HG02610 (cell line): ENCODE results near the gene PARD6A.
"Not testable (repeated sequence)": the region's sequence is repeated elsewhere in the genome, so short reads cannot be mapped to it uniquely, and the experiment has no call there.

Source experiments
- ATAC-seq: cut with Tn5 transposase; IDR thresholded peaks from one replicate; pipeline ENCODE4 v1.9.1; 2021; ENCODE audit warnings: mild to moderate bottlenecking, moderate library complexity; ENCODE audit not compliant: unreplicated experiment

PARD6A gene

DNA sequence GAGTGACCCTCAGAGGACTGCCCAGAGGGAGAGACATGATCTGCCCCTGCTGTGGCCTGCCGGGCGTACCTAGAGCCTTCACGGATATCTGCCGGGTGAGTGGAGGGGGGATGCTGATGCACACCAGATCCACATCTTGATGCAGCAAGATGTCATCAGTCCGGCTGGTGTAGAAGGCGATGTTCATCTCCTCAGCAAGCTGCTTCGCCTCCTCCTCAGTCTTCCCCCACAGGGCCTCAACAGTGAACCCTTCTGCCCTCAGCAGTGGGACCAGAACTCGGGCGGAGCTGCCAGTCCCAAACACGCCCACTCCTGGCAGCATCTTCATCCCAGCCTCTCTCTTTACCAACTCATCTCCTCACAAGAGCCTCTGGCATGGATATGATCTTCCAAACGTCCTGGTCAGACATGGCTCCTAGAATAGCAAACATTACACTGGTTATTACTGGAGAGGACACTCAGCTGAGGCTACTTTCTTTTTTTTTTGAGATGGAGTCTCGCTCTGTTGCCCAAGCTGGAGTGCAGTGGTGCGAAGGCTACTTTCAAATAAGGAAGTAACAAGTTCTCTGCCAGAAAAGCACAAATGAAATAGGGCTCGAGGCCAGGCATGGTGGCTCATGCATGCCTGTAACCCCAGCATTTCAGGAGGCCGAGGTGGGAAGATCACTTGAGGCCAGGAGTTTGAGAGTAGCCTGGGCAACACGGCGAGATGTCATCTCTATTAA, 24.8 kb downstream of the PARD6A start:
- ATAC-seq: no peak

DNA sequence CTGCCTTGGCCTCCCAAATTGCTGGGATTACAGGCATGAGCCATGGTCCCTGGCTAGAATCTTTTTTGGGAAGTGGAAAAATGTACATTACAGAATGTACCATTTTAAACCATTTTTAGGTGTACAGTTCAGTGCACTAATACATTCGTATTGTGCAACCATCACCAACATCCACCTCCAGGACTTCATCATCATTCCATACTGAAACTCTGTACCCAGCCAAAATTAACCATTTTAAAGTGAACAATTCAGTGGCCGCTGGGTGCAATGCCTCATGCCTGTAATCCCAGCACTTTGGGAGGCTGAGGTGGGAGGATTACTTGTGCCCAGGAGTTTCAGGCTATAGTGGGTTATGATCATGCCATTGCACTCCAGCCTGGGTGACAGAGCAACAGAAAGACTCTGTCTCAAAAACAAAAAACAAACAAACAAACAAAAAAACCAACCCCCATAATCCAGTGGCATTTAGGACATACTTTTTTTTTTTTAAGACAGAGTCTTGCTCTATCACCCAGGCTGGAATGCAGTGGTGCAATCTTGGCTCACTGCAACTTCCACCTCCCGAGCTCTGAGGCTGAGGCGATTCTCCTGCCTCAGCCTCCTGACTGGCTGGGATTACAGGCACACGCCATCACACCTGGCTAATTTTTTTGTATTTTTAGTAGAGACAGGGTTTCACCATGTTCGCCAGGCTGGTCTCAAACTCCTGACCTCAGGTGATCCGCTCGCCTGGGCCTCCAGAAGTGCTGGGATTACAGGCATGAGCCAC, 32.9 kb downstream of the PARD6A start:
- not testable (repeated sequence) for ATAC-seq

DNA sequence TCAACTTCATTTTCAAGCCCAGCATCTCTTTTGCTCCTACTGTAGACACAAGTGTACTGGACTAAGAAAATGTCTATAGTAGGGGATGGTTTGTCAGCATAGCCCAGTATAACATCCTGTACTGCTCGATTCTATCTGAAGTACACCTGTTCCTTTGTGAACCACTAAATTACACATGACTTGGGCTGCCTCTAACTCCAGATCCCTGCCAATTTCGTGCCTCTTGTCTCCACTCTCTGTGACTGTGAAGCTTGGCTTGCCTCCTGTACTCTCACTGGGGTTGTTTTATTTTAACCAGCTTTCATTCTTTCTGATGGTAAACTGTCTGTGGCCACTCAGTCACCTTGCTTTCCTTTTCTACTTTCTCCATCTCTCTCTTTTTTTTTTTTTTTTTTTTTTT, 33.9 kb downstream of the PARD6A start:
- no peak for ATAC-seq

DNA sequence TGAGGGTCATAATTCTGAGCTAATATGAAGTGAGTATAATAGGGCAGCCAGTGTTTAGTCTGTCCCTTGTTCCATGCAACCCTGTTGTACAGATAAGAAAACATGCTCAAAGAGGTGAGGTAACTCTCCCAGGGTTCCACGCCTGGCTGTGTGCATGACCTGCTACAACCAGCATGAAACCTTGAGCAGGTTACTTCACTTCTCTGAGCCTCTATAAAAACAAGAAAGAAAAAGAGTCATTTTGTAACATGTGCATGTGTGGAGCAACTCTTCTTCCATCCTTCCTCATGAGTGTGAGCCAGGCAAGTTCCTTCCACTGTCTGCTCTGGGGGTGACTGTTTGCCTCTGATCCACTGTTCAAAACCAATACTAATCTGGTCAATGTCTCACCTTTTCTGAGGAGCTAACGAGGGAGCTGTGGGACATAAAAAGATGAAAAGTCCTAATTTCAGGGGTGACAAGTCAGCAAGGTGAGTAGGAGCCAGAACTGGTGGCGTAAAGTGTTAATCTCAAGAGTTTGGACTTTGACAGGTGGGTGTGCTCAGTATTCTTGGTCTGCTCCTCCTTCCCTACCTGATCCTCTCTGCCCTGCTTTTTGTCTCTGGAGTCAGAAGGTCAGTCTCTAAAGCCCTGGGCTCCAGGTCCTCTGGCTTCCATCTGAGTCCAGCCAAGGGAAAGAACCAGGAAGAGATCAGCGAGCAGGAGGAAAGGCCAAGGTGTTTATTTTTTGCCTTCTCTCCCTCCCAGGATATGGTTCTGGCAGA, 36.8 kb downstream of the PARD6A start:
- no peak for ATAC-seq

DNA sequence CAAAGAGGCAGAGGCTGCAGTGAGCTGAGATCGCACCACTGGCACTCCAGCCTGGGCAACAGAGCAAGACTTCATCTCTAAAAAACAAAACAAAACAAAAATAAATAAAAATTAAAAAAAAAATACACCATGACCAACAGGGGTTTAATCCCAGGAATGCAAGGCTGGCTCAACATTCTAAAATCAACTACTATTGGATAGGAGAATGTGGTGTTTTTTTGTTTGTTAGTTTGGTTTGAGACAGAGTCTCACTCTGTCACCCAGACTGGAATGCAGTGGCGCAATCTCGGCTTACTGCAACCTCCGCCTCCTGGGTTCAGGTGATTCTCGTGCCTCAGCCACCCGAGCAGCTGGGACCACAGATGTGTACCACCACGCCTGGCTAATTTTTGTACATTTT, 38.5 kb downstream of the PARD6A start:
- no peak for ATAC-seq

DNA sequence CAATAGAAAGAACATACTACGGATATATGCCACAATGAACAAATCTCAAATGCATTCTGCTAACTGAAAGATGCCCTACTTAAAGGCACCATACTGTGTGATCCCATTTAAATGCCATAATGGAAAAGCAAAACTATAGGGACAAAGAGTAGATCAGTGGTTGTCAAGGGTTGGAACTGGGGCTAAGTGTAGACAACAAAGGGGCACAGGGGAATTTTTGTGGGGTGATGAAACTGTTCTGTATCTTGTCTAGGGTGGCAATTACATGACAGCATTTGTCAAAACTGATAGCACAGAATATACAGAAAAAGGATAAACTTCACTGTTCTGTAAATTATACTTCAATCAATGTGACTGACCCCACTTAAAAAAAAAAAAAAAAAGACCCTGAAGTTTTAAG, 40.7 kb downstream of the PARD6A start:
- ATAC-seq: no peak

- no peak for ATAC-seq
Observed at GRCh38 chr16:67702130-67702529, 41.4 kb downstream of the PARD6A start.

DNA sequence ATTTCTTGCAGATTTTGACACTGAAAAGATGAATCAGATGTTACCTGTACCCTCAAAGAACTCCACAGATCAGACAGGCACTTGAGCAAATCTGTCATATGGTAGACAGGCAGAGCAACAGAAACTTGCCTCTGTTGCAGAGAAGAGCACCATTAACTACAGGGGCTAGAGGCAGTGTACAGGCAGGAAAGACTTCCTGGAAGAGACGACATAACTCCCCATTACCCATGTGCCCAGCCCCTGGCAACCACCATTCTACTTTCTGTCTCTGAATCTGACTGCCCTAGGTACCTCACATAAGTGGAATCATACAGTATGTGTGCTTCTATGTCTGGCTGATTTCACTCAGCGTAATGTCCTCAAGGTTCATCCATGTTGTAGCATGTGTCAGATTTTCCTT, 42.9 kb downstream of the PARD6A start:
- ATAC-seq: no peak

- ATAC-seq: no peak
Observed at GRCh38 chr16:67704110-67704509, 43.4 kb downstream of the PARD6A start.

- ATAC-seq: no peak
Observed at GRCh38 chr16:67707210-67707609, 46.5 kb downstream of the PARD6A start.

GRCh38 chr16:67707790-67708189, 47.0 kb downstream of the PARD6A start:
- no peak for ATAC-seq

- no peak for ATAC-seq
Observed at GRCh38 chr16:67708368-67708771, 47.6 kb downstream of the PARD6A start.

DNA sequence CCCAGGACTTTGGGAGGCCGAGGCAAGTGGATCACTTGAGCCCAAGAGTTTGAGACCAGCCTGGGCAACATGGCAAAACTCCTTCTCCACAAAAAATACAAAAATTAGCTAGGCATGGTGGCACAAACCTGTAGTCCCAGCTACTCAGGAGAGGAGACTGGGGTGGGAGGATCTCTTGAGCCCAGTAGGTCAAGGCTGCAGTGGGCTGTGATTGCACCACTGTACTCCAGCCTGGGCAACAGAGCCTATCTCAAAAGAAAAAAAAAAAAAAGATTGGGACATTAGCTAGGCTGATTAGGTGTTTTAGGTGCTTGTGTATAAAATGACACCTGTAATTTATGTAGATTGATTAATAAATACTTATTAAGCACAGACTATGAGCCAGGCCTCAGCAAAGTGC, 48.3 kb downstream of the PARD6A start:
- ATAC-seq: no peak

DNA sequence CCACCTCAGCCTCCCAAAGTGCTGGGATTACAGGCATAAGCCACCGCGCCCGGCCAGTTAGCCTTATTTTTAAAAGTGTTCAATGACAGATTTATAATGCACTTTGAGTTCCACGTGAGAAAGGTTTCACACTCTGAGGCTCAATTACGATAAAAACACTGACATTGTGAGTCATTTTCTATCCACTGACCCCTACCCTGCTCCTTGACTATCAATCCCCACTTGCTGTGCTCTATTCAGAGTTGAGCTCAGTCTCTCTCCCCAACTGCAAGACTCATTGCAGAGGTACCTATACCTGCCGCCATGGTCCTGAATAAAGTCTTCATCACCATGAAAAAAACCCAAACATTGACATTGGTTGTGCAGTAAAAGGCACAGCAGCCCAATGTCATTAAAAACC, 49.8 kb downstream of the PARD6A start:
- ATAC-seq: no peak
